ENCODE measurements around the gene SLC19A1.

DNA sequence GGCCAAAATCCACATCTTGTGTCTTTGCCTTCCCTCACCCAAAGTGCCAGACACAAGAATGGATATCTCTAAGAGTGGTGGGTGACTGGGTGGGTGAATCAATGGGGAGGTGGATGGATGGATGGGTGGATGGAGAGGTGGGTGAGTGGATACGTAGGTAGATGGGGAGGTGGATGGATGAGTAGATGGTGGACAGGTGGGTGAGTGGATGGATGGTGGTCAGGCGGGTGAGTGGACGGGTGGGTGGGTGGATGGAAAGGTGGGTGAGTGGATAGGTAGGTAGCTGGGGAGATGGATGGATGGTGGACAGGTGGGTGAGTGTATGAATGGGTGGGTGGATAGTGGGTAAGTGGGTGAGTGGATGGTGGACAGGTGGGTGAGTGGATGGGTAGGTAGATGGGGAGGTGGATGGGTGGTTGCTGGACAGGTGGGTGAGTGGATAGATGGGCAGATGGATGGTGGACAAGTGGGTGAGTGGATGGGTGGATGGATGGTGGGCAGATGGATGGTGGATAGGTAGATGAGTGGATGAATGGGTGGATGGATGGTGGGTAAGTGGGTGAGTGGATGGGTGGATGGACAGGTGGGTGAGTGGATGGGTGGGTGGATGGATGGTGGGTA lies 34.2 kb downstream of the SLC19A1 start:
- no peak for TF ChIP-seq POLR2A (IDR thresholded peaks at IDR 0.05)
- TF ChIP-seq CTCF (IDR thresholded peaks at IDR 0.05) = no peak

Data from Peyer's patch (tissue), 4 donors.